ENCODE results near the gene RBM4B.

- TF ChIP-seq CTCF (conservative IDR thresholded peaks at IDR 0.05; ENCODE audit: low read length) (no peak), EZH2phosphoT487 (IDR thresholded peaks at IDR 0.05; ENCODE audit: borderline replicate concordance, low read depth, low read length) (no peak)
Observed at GRCh38 chr11:66676282-66676919, 1.3 kb downstream of the RBM4B start.

All from OCI-LY7 (cell line).